Fibroblast of upper back skin (primary cell): Measurements from ENCODE around the gene PRM1.

ENCODE experiments used
- DNase-seq: peaks from one replicate; pipeline ENCODE4 v3.0.0-alpha.2; 2013

The PRM1 gene

DNA sequence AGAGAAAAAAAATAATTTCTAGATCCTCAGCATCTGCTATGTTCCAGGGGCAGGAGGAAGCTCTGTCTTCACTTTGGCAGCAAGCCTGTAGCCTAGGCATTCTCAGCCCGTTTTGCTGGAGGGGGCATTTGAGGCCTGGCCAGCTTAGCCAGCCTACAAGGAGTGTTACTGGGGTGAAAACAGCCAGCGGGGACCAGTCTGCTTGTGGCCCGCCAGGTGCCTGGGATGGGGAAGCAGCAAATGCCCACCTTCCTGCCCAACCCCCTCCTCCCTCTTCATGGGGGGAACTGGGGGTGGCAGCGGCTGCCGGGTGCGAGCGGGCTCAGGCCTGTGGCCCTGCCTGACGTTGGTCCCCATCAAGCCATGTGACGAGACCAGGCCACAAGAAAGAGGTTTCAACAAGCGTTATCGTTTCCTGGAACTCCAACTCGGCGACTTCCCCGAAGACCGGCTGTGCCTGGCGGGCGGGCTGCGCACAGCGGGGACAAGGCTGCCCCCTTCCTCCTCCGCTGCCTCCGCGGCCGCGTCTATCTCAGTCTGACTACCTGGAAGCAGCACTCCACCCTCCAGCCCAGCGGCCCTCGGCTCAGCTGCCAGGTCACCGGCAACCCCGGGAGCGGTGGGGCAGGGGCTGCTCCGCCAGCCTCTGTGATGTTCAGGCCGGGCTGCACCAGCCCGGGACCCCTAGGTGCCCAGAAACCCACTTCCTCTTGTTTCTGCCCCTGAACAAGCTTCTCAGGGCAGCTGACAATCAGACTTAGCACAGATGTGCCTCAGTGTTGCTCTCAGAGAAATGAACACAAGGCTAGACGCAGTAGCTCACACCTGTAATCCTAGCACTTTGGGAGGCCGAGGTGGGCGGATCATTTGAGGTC, 48.0 kb downstream of the PRM1 start:
- no peak for DNase-seq

DNA sequence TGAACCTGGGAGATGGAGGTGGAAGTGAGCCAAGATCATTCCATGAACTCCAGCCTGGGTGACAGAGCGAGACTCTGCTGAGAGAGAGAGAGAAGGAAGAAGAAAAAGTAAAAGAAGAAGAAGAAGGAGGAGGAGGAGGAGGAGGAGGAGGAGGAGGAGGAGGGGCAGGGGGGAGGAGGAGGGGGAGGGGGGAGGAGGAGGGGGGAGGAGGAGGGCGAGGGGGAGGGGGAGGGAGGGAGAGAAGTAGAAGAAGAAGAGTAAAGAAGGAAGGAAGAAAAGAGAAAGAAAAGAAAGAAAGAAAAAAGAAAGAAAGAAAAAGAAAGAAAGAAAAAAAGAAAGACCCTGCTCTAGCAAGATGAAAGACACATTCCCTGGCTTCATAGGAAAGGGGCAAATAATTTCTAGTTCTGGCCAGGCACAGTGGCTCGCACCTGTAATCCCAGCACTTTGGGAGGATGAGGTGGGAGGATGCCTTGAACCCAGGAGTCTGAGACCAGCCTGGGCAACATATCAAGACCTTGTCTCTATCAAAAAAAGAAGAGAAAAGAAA, 48.8 kb downstream of the PRM1 start:
- no peak for DNase-seq

DNA sequence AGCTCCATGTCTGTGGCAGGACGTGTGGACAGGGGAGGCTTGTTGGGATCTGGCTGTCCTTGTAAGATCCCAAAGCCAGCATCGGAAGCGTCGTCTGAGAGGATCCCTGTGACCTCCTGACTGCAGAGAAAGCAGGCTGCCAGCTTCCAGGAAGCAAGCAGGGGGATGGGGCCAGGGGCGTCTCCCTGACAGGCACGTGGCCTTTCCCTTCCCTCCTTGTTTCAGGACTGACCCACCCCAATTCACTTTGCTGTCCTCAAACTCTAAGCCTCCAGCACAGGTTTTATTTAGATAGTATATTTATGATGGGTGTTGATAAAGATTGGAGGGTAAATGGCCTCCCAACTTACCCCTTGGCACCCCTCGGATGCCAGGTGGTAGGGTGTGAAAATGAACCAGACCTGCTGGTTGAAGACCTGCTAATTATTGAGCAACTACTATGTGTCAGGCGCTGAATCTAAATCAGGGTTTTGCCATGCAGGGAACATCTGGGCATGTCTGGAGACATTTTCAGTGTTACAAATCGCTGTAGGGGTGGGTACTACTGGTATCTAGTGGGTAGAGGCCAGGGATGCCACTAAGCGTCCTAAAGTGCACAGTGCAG, 49.7 kb downstream of the PRM1 start:
- DNase-seq: no peak
